MM.1S (cell line): ENCODE data around the gene TMCC1.

Source experiments
- DNase-seq: peaks from one replicate; pipeline ENCODE4 v3.0.0-alpha.2; 2015
- H2AFZ ChIP-seq: fragments of 300-600 bp; sonication (generic); 2 replicates; pipeline ENCODE4 v1.6.0; 2016; ENCODE audit warnings: antibody characterized with exemption, low read length
- H3F3A ChIP-seq: fragments of 300-600 bp; sonication (generic); 2 replicates; pipeline ENCODE4 v1.6.1; 2016; ENCODE audit warnings: mild to moderate bottlenecking, antibody characterized with exemption, low read length, moderate library complexity, mixed read lengths; ENCODE audit not compliant: insufficient read depth
- H3K27ac ChIP-seq: fragments of 300-600 bp; sonication (generic); 2 replicates; pipeline ENCODE4 v1.5.1; 2016; ENCODE audit warnings: mild to moderate bottlenecking, low read length
- H3K27me3 ChIP-seq: fragments of 300-600 bp; sonication (generic); replicated peaks from 2 replicates; pipeline ENCODE4 v1.6.0; 2016; ENCODE audit warnings: low read length; ENCODE audit not compliant: insufficient read depth
- H3K36me3 ChIP-seq: fragments of 300-600 bp; sonication (generic); replicated peaks from 2 replicates; pipeline ENCODE4 v1.6.1; 2016; ENCODE audit warnings: mild to moderate bottlenecking, low read length, mixed read lengths; ENCODE audit not compliant: insufficient read depth
- H3K4me1 ChIP-seq: fragments of 300-600 bp; sonication (generic); 2 replicates; pipeline ENCODE4 v1.6.1; 2016; ENCODE audit warnings: low read length, mixed read lengths
- H3K4me2 ChIP-seq: fragments of 300-600 bp; sonication (generic); 2 replicates; pipeline ENCODE4 v1.6.0; 2016; ENCODE audit warnings: low read depth, low read length
- H3K4me3 ChIP-seq: fragments of 300-600 bp; sonication (generic); 2 replicates; pipeline ENCODE4 v1.5.1; 2016; ENCODE audit warnings: low read length, mixed read lengths
- H3K79me2 ChIP-seq: fragments of 300-600 bp; sonication (generic); 2 replicates; pipeline ENCODE4 v1.6.1; 2016; ENCODE audit warnings: mixed run types, low read length, mixed read lengths
- H3K9ac ChIP-seq: fragments of 300-600 bp; sonication (generic); 2 replicates; pipeline ENCODE4 v1.6.1; 2016; ENCODE audit warnings: low read length, mixed read lengths
- H3K9me2 ChIP-seq: fragments of 300-600 bp; sonication (generic); replicated peaks from 2 replicates; pipeline ENCODE4 v1.6.1; 2016; ENCODE audit warnings: mild to moderate bottlenecking, low read length, mixed read lengths; ENCODE audit not compliant: insufficient read depth
- H3K9me3 ChIP-seq: fragments of 300-600 bp; sonication (generic); replicated peaks from 2 replicates; pipeline ENCODE4 v1.6.1; 2016; ENCODE audit warnings: mild to moderate bottlenecking, low read length, mixed read lengths; ENCODE audit not compliant: insufficient read depth
- H4K20me1 ChIP-seq: fragments of 300-600 bp; sonication (generic); 2 replicates; pipeline ENCODE4 v1.6.1; 2016; ENCODE audit warnings: mild to moderate bottlenecking, low read length, moderate library complexity, mixed read lengths; ENCODE audit not compliant: insufficient read depth
- CTCF ChIP-seq: fragments of 300-600 bp; sonication (generic); IDR thresholded peaks from 2 replicates; pipeline ENCODE4 v1.5.1; 2016; ENCODE audit warnings: antibody characterized with exemption, low read length, mixed read lengths
- EZH2 ChIP-seq: fragments of 300-600 bp; sonication (generic); optimal IDR thresholded peaks from 2 replicates; pipeline ENCODE3; 2017; ENCODE audit warnings: low read depth, mild to moderate bottlenecking, antibody characterized with exemption, low read length, mixed read lengths
- EZH2phosphoT487 ChIP-seq: fragments of 300-600 bp; sonication (generic); IDR thresholded peaks from 2 replicates; pipeline ENCODE4 v1.6.1; 2018; ENCODE audit warnings: antibody characterized with exemption, low read length

The TMCC1 gene

GRCh38 chr3:129745253-129745652, 148.3 kb downstream of the TMCC1 start:
- Histone ChIP-seq H3K27me3 (no peaks in the 10 kb centered on the region), H3K4me1 (no peaks in the 10 kb centered on the region), H3K9me3 (no peaks in the 10 kb centered on the region), H3K4me2 (no peak overlapping the region), H3K9ac (no peak overlapping the region), H3F3A (no peaks in the 10 kb centered on the region), H3K9me2 (no peaks in the 10 kb centered on the region), H3K36me3 (no peaks in the 10 kb centered on the region), H2AFZ (no peak overlapping the region), H3K79me2 (peaks cover 14% of the 10 kb centered on the region), H3K27ac (no peak overlapping the region), H4K20me1 (0 out of 2 replicates have a peak, but pooled peaks cover 3% of the 10 kb centered on the region), H3K4me3 (no peak overlapping the region)
- DNase-seq, result no peak
- no peak for TF ChIP-seq EZH2
- TF ChIP-seq CTCF, result no peak
- TF ChIP-seq EZH2phosphoT487, result no peak

GRCh38 chr3:129741794-129742193, 151.7 kb downstream of the TMCC1 start:
- no peak overlapping the region for H3K4me2 ChIP-seq
- no peaks in the 10 kb centered on the region for H3K36me3 ChIP-seq
- no peaks in the 10 kb centered on the region for H3K4me1 ChIP-seq
- no peak overlapping the region for H3K9ac ChIP-seq
- no peaks in the 10 kb centered on the region for H3K27me3 ChIP-seq
- H3K9me2 ChIP-seq, result no peaks in the 10 kb centered on the region
- no peak overlapping the region for H3K4me3 ChIP-seq
- no peak overlapping the region for H2AFZ ChIP-seq
- H3K79me2 ChIP-seq, result peaks cover 9% of the 10 kb centered on the region; the same call in 1 of the 2 replicates
- H3F3A ChIP-seq, result no peaks in the 10 kb centered on the region
- H3K9me3 ChIP-seq, result no peaks in the 10 kb centered on the region
- 0 out of 2 replicates have a peak, but pooled peaks cover 3% of the 10 kb centered on the region for H4K20me1 ChIP-seq
- no peak overlapping the region for H3K27ac ChIP-seq
- TF ChIP-seq EZH2phosphoT487 (no peak), EZH2 (no peak), CTCF (no peak)
- DNase-seq, result no peak

GRCh38 chr3:129740090-129740489, 153.4 kb downstream of the TMCC1 start:
- no peaks in the 10 kb centered on the region for H3F3A ChIP-seq
- H3K79me2 ChIP-seq, result 0 out of 2 replicates have a peak, but pooled peaks cover 5% of the 10 kb centered on the region
- DNase-seq, result no peak
- no peaks in the 10 kb centered on the region for H3K27me3 ChIP-seq
- no peak overlapping the region for H2AFZ ChIP-seq
- no peak overlapping the region for H3K4me3 ChIP-seq
- no peak overlapping the region for H3K9ac ChIP-seq
- H3K36me3 ChIP-seq, result no peaks in the 10 kb centered on the region
- H3K27ac ChIP-seq, result no peak overlapping the region
- H3K9me3 ChIP-seq, result no peaks in the 10 kb centered on the region
- H3K4me2 ChIP-seq, result no peak overlapping the region
- H3K4me1 ChIP-seq, result no peaks in the 10 kb centered on the region
- H3K9me2 ChIP-seq, result no peaks in the 10 kb centered on the region
- 0 out of 2 replicates have a peak, but pooled peaks cover 3% of the 10 kb centered on the region for H4K20me1 ChIP-seq
- TF ChIP-seq CTCF (no peak), EZH2phosphoT487 (no peak), EZH2 (no peak)
